Epithelial cell of proximal tubule (primary cell): ENCODE measurements around the gene ALDH5A1. TPM values are rescaled to one million over a fixed set of nuclear protein-coding genes. Genes with fewer than 3 reads are reported as not detected.

Experiments used
- DNase-seq: peaks from one replicate; pipeline ENCODE4 v3.0.0-alpha.2; 2011; ENCODE audit warnings: low read depth
- H3K4me3 ChIP-seq: 2 replicates; pipeline ENCODE4 v1.5.1; 2011; ENCODE audit warnings: low read depth, mild to moderate bottlenecking, low read length
- CTCF ChIP-seq: conservative IDR thresholded peaks from 2 replicates; pipeline ENCODE4 v1.5.1; 2012; ENCODE audit warnings: low read depth, mild to moderate bottlenecking, low read length
- total RNA-seq: library from RNA; depleted of rRNA; stranded (reverse); fragments of >200 nt; gene quantifications from 2 replicates; pipeline ENCODE4 v1.2.3, GENCODE V29; 2015

ALDH5A1 gene
- total RNA-seq, 1 donor from 2014 or later, result 4.6 TPM

- TF ChIP-seq CTCF, result no peak
- no peak overlapping the region for H3K4me3 ChIP-seq
- DNase-seq, result no peak
Measured at GRCh38 chr6:24545691-24546090, 50.9 kb downstream of the ALDH5A1 start.

- TF ChIP-seq CTCF, result no peak
- H3K4me3 ChIP-seq, result no peak overlapping the region
- DNase-seq, result no peak
Measured at GRCh38 chr6:24546439-24546838, 51.7 kb downstream of the ALDH5A1 start.

GRCh38 chr6:24547243-24547642 is 52.5 kb downstream of the ALDH5A1 start:
- TF ChIP-seq CTCF, result no peak
- H3K4me3 ChIP-seq, result no peak overlapping the region
- DNase-seq, result no peak

- H3K4me3 ChIP-seq, result no peak overlapping the region
- DNase-seq, result no peak
- TF ChIP-seq CTCF, result no peak
Measured at GRCh38 chr6:24549158-24549557, 54.4 kb downstream of the ALDH5A1 start.

GRCh38 chr6:24549674-24550353 is 55.0 kb downstream of the ALDH5A1 start:
- no peak overlapping the region for H3K4me3 ChIP-seq
- no peak for DNase-seq
- TF ChIP-seq CTCF, result no peak

GRCh38 chr6:24551139-24551538 is 56.4 kb downstream of the ALDH5A1 start:
- TF ChIP-seq CTCF, result no peak
- no peak for DNase-seq

GRCh38 chr6:24554474-24554873 is 59.7 kb downstream of the ALDH5A1 start:
- no peak for TF ChIP-seq CTCF
- no peak for DNase-seq
- no peak overlapping the region for H3K4me3 ChIP-seq

More at GRCh38 chr6:24551139-24551538, 56.4 kb downstream of the ALDH5A1 start:
- H3K4me3 ChIP-seq, result no peak overlapping the region
